ENCODE data around the gene ZNF385B.

DNA sequence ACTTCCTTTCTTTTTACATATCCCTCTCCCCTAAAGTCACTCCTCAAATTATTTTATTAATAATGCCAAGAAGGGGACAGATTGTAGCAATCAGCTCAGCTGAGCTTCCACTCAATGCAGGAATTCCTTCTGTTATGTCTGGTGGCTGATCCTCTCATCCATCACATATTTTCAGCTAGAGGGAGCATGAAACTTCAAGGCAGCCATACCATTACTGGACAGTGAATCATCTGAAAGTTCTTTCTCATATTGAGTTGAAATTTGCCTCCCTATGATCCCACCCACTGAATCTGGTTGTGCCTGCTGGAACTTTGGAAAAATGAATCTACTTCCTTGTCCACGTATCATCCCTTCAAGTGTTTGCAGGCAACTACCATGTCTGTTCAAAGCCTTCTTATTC is 11.2 kb downstream of the ZNF385B start:
- no peak for TF ChIP-seq POLR2AphosphoS5 (IDR thresholded peaks at IDR 0.05)
- no peak for TF ChIP-seq EZH2 (IDR thresholded peaks at IDR 0.05; ENCODE audit: borderline replicate concordance, insufficient read depth, low read length, poor library complexity, severe bottlenecking)
- TF ChIP-seq, protein P1, sequence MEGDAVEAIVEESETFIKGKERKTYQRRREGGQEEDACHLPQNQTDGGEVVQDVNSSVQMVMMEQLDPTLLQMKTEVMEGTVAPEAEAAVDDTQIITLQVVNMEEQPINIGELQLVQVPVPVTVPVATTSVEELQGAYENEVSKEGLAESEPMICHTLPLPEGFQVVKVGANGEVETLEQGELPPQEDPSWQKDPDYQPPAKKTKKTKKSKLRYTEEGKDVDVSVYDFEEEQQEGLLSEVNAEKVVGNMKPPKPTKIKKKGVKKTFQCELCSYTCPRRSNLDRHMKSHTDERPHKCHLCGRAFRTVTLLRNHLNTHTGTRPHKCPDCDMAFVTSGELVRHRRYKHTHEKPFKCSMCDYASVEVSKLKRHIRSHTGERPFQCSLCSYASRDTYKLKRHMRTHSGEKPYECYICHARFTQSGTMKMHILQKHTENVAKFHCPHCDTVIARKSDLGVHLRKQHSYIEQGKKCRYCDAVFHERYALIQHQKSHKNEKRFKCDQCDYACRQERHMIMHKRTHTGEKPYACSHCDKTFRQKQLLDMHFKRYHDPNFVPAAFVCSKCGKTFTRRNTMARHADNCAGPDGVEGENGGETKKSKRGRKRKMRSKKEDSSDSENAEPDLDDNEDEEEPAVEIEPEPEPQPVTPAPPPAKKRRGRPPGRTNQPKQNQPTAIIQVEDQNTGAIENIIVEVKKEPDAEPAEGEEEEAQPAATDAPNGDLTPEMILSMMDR (IDR thresholded peaks at IDR 0.05; ENCODE audit: poor library complexity, severe bottlenecking): no peak

Measured in neural cell (in vitro differentiated cells).